KMS-11 (cell line): ENCODE data around the gene GHRH.

Experiments used
- H2AFZ ChIP-seq: fragments of 200-600 bp; sonication (generic); 2 replicates; pipeline ENCODE4 v1.6.1; 2016; ENCODE audit warnings: antibody characterized with exemption, mixed run types, low read depth
- H3K27ac ChIP-seq: fragments of 200-600 bp; sonication (generic); 2 replicates; pipeline ENCODE4 v1.6.1; 2016; ENCODE audit warnings: mild to moderate bottlenecking, mixed run types
- H3K27me3 ChIP-seq: fragments of 200-600 bp; sonication (generic); 2 replicates; pipeline ENCODE4 v1.6.1; 2017; ENCODE audit warnings: mild to moderate bottlenecking, low read depth, mixed run types, moderate library complexity; ENCODE audit not compliant: insufficient read depth
- H3K36me3 ChIP-seq: fragments of 200-600 bp; sonication (generic); 2 replicates; pipeline ENCODE4 v1.6.1; 2017; ENCODE audit warnings: mild to moderate bottlenecking, mixed run types; ENCODE audit not compliant: insufficient read depth
- H3K4me1 ChIP-seq: fragments of 200-600 bp; sonication (generic); 2 replicates; pipeline ENCODE4 v1.6.1; 2016; ENCODE audit warnings: mild to moderate bottlenecking, low read depth, mixed run types; ENCODE audit not compliant: poor library complexity, severe bottlenecking
- H3K4me2 ChIP-seq: fragments of 200-600 bp; sonication (generic); 2 replicates; pipeline ENCODE4 v1.7.0; 2016; ENCODE audit warnings: mild to moderate bottlenecking, mixed run types
- H3K4me3 ChIP-seq: fragments of 200-600 bp; sonication (generic); IDR thresholded peaks from 2 replicates; pipeline ENCODE4 v1.6.1; 2017; ENCODE audit warnings: low read depth, low read length, mixed read lengths; ENCODE audit not compliant: insufficient read depth
- H3K79me2 ChIP-seq: fragments of 200-600 bp; sonication (generic); 2 replicates; pipeline ENCODE4 v1.6.1; 2016; ENCODE audit warnings: low read depth, mixed run types; ENCODE audit not compliant: insufficient read depth
- H3K9ac ChIP-seq: fragments of 200-600 bp; sonication (generic); 2 replicates; pipeline ENCODE4 v1.6.1; 2016; ENCODE audit warnings: mild to moderate bottlenecking, mixed run types
- H4K20me1 ChIP-seq: fragments of 200-600 bp; sonication (generic); 2 replicates; pipeline ENCODE4 v1.6.1; 2016; ENCODE audit warnings: mild to moderate bottlenecking, mixed run types; ENCODE audit not compliant: insufficient read depth
- CTCF ChIP-seq: fragments of 200-600 bp; sonication (generic); conservative IDR thresholded peaks from 2 replicates; pipeline ENCODE4 v1.6.1; 2017; ENCODE audit warnings: low read depth, mild to moderate bottlenecking, antibody characterized with exemption, low read length, moderate library complexity, mixed read lengths

Gene GHRH

GRCh38 chr20:37273988-37274387, 12.4 kb upstream of the GHRH start:
- H4K20me1 ChIP-seq, result no peaks in the 10 kb centered on the region
- H3K27ac ChIP-seq, result no peak overlapping the region
- no peak for TF ChIP-seq CTCF
- no peaks in the 10 kb centered on the region for H3K36me3 ChIP-seq
- no peaks in the 10 kb centered on the region for H3K79me2 ChIP-seq
- no peak overlapping the region for H3K4me2 ChIP-seq
- H3K9ac ChIP-seq, result no peak overlapping the region
- no peak overlapping the region for H3K4me3 ChIP-seq
- no peak overlapping the region for H2AFZ ChIP-seq
- H3K4me1 ChIP-seq, result no peaks in the 10 kb centered on the region
- no peaks in the 10 kb centered on the region for H3K27me3 ChIP-seq

DNA sequence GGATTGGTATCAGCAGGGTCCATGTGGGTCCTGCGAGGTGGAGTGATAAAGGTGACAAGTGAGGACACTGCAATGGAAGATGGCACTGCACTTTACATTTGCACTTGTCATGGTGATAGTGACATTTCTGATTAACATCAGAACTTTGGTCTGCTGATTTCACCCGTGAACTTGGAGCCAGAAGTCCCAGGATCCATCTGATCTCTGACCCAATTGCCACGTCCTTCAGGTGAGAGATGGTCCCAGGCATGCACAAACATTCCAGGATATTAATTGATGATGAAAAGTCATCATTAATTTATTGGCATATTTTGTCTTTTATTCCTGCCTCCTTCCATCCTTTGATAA, 9.8 kb upstream of the GHRH start:
- Histone ChIP-seq H3K9ac (no peak overlapping the region), H3K4me1 (no peaks in the 10 kb centered on the region), H2AFZ (no peak overlapping the region), H3K4me2 (no peak overlapping the region), H4K20me1 (no peaks in the 10 kb centered on the region), H3K36me3 (no peaks in the 10 kb centered on the region), H3K27me3 (no peaks in the 10 kb centered on the region), H3K27ac (no peak overlapping the region), H3K79me2 (no peaks in the 10 kb centered on the region), H3K4me3 (no peak overlapping the region)
- no peak for TF ChIP-seq CTCF

DNA sequence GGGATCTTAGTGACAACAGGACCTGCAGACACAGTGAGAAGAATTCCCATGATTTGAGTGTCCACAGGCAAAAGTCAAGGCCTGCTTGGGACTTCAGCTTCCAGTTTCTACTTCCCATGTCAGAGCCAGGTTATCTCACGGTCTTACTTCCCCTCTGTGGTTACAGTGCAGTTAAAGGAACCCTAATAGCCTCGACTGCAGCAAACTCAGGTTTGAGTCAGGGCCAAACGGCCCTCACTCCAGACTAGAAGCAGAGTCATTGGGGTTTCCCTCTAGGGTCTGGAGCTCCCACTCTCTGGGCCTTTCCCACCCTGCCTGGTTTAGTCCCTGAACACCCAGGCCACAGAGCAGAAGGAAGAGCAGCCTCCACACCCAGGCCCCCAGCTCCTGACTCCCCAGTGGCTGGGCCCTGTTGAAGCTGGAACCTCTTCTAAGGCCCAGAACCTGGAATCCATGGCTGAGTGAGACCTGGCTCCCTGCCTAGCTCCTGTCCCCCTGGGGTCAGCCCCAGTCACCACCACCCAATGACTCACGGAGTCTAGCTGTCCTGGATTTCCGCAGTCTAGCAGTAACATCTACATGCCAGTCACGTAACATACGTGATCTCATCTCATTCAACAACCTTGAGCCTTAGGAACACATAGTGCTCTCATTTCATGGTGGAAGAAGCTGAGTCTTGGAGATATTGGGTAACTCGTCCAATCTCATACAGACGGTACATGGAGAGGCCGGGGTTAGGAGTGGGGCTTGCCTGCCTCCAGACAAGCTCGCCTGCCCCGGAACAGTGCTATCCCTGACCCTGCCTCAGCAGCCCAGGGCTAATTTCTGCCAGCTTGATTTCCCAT, 9.2 kb upstream of the GHRH start:
- Histone ChIP-seq H3K27ac (no peak overlapping the region), H3K4me3 (no peak overlapping the region), H4K20me1 (no peaks in the 10 kb centered on the region), H3K79me2 (no peaks in the 10 kb centered on the region), H3K9ac (no peak overlapping the region), H3K36me3 (no peaks in the 10 kb centered on the region), H3K4me2 (no peak overlapping the region), H2AFZ (no peak overlapping the region; the same call in 1 of the 2 replicates), H3K4me1 (no peaks in the 10 kb centered on the region), H3K27me3 (no peaks in the 10 kb centered on the region)
- TF ChIP-seq CTCF, result no peak

DNA sequence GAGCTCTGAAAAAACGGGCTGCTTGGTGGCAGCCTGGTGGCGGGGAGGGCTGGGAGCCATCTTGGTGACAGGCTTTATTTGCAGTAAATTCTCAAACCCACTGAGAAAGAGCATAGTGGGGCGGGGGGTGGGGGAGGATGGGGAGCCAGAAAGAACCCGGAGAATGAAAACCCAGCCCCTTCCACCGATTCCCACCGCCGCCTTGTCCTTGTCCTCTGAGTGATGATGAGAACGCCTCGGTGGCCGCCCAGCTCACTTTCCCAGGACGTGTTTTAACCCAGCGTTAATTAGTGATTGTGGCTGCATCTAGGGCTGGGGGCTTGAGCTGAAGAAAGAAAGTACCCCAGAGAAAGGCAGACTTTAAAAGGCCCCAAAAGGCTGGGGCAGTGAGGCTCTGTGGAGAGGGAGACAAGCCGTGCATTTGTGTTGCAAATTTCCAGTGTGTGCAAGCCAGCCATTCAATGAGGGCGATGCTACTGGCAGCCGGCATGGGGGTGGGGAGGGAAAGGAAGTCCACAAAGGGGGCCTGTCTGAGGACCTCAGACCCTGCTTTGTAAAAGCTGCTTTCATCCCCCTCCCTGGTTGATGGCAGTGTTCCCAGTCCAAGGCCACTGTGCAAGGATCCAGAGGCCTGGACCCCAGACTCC, 6.2 kb upstream of the GHRH start:
- Histone ChIP-seq H3K27me3 (no peaks in the 10 kb centered on the region), H3K27ac (no peak overlapping the region), H3K79me2 (no peaks in the 10 kb centered on the region), H3K4me1 (no peaks in the 10 kb centered on the region), H3K4me3 (no peak overlapping the region), H4K20me1 (no peaks in the 10 kb centered on the region), H3K4me2 (no peak overlapping the region), H2AFZ (no peak overlapping the region), H3K9ac (no peak overlapping the region), H3K36me3 (no peaks in the 10 kb centered on the region)
- TF ChIP-seq CTCF, result no peak
